Aorta (tissue), 5 donors: ENCODE results near the gene LXN. TPM values are rescaled to one million over a fixed set of nuclear protein-coding genes. Genes with fewer than 3 reads are reported as not detected.

ENCODE experiments used
- ATAC-seq: fragments of 200-7000 bp; cut with Tn5 transposase; one replicate; pipeline ENCODE4 v1.9.1; 2022; ENCODE audit warnings: moderate library complexity; ENCODE audit not compliant: low FRiP score
- DNase-seq, 2 donors: peaks; one replicate each; pipeline ENCODE4 v3.0.0-alpha.2; 2020
- H3K27ac ChIP-seq, 2 donors: one replicate each; pipeline ENCODE4 v1.5.1; 2013; ENCODE audit warnings: low read length in 2 of 2, mild to moderate bottlenecking in 2 of 2, moderate library complexity in 2 of 2, control low read depth in 1 of 2, inconsistent platforms in 1 of 2, low read depth in 1 of 2
- H3K27me3 ChIP-seq, 2 donors: one replicate each; pipeline ENCODE4 v1.6.1; 2013; ENCODE audit warnings: control low read depth in 1 of 2, low read length in 1 of 2, mild to moderate bottlenecking in 1 of 2, moderate library complexity in 1 of 2; ENCODE audit not compliant: insufficient read depth in 2 of 2, control insufficient read depth in 1 of 2
- H3K36me3 ChIP-seq, 2 donors: one replicate each; pipeline ENCODE4 v1.6.1; 2013; ENCODE audit warnings: control low read depth in 1 of 2, low read length in 1 of 2, mild to moderate bottlenecking in 1 of 2; ENCODE audit not compliant: insufficient read depth in 2 of 2, control insufficient read depth in 1 of 2
- H3K4me1 ChIP-seq, 2 donors: one replicate each; pipeline ENCODE4 v1.6.1; 2013; ENCODE audit warnings: low read length in 2 of 2, control low read depth in 1 of 2, mild to moderate bottlenecking in 1 of 2, moderate library complexity in 1 of 2; ENCODE audit not compliant: insufficient read depth in 2 of 2, control insufficient read depth in 1 of 2
- H3K4me3 ChIP-seq, 2 donors: one replicate each; pipeline ENCODE4 v1.5.1; 2013; ENCODE audit warnings: low read length in 2 of 2, control low read depth in 1 of 2, mild to moderate bottlenecking in 1 of 2
- H3K9me3 ChIP-seq: one replicate; pipeline ENCODE4 v1.6.1; 2013; ENCODE audit warnings: mild to moderate bottlenecking, low read length; ENCODE audit not compliant: control insufficient read depth
- WGBS, 2 donors: extraction: QIAGEN DNeasy Blood & Tissue Kit; methylation state at CpG; one replicate each; pipeline ENCODE4 v1.1.7; 2013; 5-methylcytosine and 5-hydroxymethylcytosine counted together
- intact Hi-C, 2 donors: fragments of 100-400 bp; cut with DNase I; formaldehyde crosslinking; loops; one replicate each; pipeline versions ENCODE4 v1.14.2 to v1.15.0; 2022
- long read RNA-seq, 2 donors: library from polyadenylated mRNA; unstranded; transcript quantifications; one replicate each; pipeline ENCODE4 v2.0.0, GENCODE V29; 2020 to 2021
- polyA plus RNA-seq, 2 donors: library from polyadenylated mRNA; stranded (reverse); fragments of 200-250 nt; gene quantifications; one replicate each; pipeline ENCODE4 v1.2.3, GENCODE V29; 2013
- total RNA-seq, 2 donors: library from RNA; stranded (reverse); fragmentation: NEBNext Ultra II Directional; extraction: Animal tissue kit (Norgen Biotek cat#: 25700); gene quantifications; one replicate each; pipeline ENCODE4 v1.2.1, GENCODE V29; 2021
- donor health status: healthy with polysubstance abuse.
- donor health status: Bipolar disorder and iron deficiency.
- donor health status: DM: no; HTN: no; CAD: no.
- donor health status: DM: no; HTN: no; CAD: no.
- donor health status: DM: yes; HTN: yes; CAD: no.

Gene LXN, protein sequence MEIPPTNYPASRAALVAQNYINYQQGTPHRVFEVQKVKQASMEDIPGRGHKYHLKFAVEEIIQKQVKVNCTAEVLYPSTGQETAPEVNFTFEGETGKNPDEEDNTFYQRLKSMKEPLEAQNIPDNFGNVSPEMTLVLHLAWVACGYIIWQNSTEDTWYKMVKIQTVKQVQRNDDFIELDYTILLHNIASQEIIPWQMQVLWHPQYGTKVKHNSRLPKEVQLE
- total RNA-seq, result 10 to 100 TPM; 37.8 to 78.1 TPM
- polyA plus RNA-seq, result 10 to 100 TPM; 14.1 to 39.8 TPM
- long read RNA-seq, donor 1, transcript LXN-201 (6 exons, 1,116 nt), result major isoform, 45 of 54 reads
- long read RNA-seq, donor 1, partial matches to known transcripts, result 2 of 54 reads
- long read RNA-seq, donor 1, other reads (novel, unspliced or antisense), result 7 of 54 reads
- long read RNA-seq, donor 2, transcript LXN-201 (6 exons, 1,116 nt), result major isoform, 28 of 40 reads
- long read RNA-seq, donor 2, partial matches to known transcripts, result 0 of 40 reads
- long read RNA-seq, donor 2, other reads (novel, unspliced or antisense), result 12 of 40 reads

DNA sequence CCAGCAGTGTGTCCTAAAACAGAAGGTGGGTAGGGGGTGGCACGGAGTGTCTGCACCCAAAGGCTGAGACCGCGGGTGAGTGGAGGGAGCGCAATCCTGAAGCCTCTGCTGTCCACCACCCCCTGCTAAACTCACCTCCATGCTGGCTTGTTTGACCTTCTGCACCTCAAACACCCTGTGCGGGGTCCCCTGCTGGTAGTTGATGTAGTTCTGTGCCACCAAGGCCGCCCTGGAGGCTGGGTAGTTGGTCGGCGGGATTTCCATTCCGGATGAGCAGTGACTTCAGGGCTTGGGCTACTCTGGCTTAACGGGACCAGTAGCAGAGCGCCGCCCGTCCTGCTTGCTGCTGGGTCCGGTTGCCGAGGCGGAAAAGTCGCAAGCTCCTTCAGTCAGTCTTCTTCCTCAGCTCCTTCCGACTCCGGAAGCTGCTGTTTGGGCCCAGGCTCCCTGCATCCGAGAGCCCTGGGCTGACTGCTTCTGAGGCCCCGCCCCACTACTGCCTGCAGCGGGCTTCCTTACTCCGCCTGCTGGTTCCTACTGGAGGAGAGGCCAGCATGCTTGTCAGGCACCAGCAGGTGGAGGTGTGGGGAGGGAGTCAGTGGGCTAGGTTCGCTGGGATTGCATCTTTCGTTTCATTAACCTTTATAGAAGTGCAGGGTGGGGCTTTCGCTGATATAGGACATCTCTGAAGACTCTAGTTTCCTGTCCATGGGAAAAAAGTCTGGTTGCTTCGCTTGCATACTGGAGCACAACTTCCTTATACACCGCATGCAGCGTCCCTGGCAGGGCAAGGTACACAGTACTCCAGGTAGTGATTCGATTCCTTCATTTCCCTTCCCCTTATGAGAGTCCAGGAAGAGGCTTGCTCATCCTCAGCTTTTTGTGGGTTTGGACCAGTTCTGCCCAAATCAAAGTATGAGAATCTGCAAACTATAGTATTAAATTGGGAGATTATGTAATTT is at the start of gene LXN:
TSS of gene LXN (minus strand) at position 434 of the 962 bp plus-strand sequence. CDS start at position 264, 170 bp downstream.
- DNase-seq (peak; percentile 89 to 91), ATAC-seq (peak; percentile 96)
- H3K4me3 ChIP-seq, result no peak within 1 kb of the TSS
- 39 to 44% methylated on average over 30 of the region's 30 CpGs for WGBS, 2 donors
- no peaks in the 10 kb centered on the region for H3K4me1 ChIP-seq
- intact Hi-C loops, result no loop called here
- H3K27me3 ChIP-seq, result no peaks in the 10 kb centered on the region
- peaks cover 0 to under 1% of the 10 kb centered on the region in 2 donors for H3K36me3 ChIP-seq
- H3K9me3 ChIP-seq, result no peaks in the 10 kb centered on the region
- no peak within 1 kb of the TSS for H3K27ac ChIP-seq

DNA sequence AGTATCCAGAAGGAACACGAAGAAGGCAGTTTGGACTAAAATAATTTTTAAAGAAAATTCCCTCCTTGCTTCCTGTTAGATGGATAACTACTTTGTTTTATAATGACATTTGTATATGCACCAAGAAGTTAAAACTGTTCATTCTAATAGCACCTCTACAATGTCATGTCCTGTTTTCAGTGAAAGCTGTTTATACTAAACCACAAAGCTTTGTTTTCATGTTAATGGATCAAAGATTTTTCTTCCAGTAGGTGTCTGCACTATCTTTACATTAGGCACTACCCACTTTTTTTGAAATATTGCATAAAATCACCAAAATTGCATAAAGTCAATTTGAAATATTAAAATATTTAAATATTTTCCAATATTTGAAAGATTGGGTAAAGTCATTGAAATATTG is 49.7 kb upstream of the LXN start:
- intact Hi-C loops, result no loop called here
- H3K27me3 ChIP-seq, result no peaks in the 10 kb centered on the region
- H3K4me1 ChIP-seq, result peaks cover 4 to 11% of the 10 kb centered on the region in 2 donors
- no peak overlapping the region for H3K27ac ChIP-seq
- no peak for DNase-seq
- no peak for ATAC-seq
- H3K4me3 ChIP-seq, result no peak overlapping the region
- 78 to 93% methylated on average over 1 of the region's 1 CpG for WGBS, 2 donors
- no peaks in the 10 kb centered on the region for H3K9me3 ChIP-seq
- no peaks in the 10 kb centered on the region for H3K36me3 ChIP-seq

DNA sequence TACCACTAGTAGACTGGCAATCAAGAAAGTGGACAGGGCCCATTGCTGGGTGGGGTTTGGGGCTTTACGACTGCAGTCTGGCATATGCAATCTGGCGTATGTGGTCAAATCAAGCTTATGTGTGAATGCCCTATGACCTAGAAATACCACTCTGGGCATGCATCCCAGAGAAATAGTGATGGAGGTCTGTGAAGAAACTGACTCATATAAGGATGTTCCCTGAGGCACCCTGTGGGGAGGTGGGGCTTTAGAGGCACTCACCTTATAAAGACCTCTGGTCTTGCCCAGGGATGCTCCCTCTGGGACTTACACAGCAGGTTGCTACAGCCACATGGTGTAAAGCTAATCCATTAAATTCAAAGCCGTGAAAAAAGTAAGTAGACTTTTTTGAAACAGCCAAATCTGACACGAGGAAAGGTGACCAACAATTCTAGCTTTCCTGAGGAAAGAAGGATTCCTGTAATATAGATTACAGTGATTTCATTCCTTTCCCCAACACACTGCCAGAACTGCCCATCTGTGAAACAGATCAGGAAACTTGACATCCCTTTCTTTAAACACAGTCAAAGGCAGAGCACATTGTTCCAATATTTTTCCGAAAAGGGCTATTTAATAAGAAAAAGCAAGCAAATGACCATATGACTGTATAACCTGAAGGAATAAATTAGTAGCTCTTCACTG is 46.2 kb upstream of the LXN start:
- no peak overlapping the region for H3K27ac ChIP-seq
- ATAC-seq (no peak), DNase-seq (no peak)
- H3K36me3 ChIP-seq, result no peaks in the 10 kb centered on the region
- intact Hi-C loops, result no loop called here
- no peaks in the 10 kb centered on the region for H3K9me3 ChIP-seq
- WGBS, 2 donors, result 77 to 80% methylated on average over 5 of the region's 5 CpGs
- peaks cover 0 to 11% of the 10 kb centered on the region in 2 donors for H3K4me1 ChIP-seq
- no peaks in the 10 kb centered on the region for H3K27me3 ChIP-seq
- H3K4me3 ChIP-seq, result no peak overlapping the region

DNA sequence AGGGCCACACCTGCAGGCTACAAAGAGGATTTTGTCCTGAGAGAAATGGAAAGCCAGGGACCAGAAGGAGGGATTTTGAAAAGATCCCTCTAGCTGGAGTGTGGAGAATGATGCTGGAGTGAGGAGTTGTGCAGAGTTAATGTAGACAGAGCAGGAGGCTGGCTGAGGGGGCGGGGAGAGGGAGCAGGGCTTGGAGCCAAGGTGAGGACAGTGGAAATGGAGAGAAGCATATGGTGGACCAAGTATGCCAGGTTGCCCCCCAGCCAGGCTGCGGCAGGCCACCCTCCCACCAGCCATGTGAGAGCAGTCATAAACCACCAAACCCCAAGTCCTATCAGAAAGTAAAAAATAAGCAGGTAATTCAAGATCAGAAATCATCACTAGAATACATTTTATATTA is 45.1 kb upstream of the LXN start:
- 94 to 100% methylated on average over 2 of the region's 2 CpGs for WGBS, 2 donors
- intact Hi-C loops, result no loop called here
- DNase-seq (no peak), ATAC-seq (no peak)
- no peak overlapping the region for H3K4me3 ChIP-seq
- no peaks in the 10 kb centered on the region for H3K27me3 ChIP-seq
- no peaks in the 10 kb centered on the region for H3K36me3 ChIP-seq
- H3K9me3 ChIP-seq, result no peaks in the 10 kb centered on the region
- peaks cover 0 to 6% of the 10 kb centered on the region in 2 donors for H3K4me1 ChIP-seq
- no peak overlapping the region for H3K27ac ChIP-seq

DNA sequence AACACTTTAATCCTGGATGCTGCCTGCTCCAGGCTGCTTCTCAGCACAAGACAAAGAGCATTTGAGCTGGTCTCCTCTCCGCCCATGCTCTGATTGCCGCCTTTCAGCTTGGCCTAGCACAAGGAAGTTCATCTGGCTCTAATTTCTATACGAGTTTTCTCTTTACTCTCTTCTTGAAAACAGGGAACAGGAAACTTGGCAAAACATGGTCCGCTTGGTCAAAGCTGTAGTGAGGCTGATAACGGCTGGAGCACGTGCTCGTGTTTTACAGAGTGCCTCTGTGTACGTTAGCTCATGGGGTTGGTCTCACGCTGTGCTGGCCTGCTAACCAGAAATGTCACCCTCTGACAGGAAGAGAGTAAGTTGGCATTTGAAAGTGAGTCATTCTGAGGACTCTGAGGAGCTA is 40.6 kb upstream of the LXN start:
- WGBS, 2 donors, result 16 to 33% methylated on average over 9 of the region's 9 CpGs
- intact Hi-C loops, result no loop called here
- peaks cover 0 to 3% of the 10 kb centered on the region in 2 donors for H3K4me1 ChIP-seq
- no peak overlapping the region for H3K4me3 ChIP-seq
- no peaks in the 10 kb centered on the region for H3K27me3 ChIP-seq
- ATAC-seq (peak; percentile 78), DNase-seq (peak in 1 of 2 donors; percentile 81)
- H3K27ac ChIP-seq, result no peak overlapping the region
- no peaks in the 10 kb centered on the region for H3K9me3 ChIP-seq
- H3K36me3 ChIP-seq, result peaks cover under 1 to 2% of the 10 kb centered on the region in 2 donors

DNA sequence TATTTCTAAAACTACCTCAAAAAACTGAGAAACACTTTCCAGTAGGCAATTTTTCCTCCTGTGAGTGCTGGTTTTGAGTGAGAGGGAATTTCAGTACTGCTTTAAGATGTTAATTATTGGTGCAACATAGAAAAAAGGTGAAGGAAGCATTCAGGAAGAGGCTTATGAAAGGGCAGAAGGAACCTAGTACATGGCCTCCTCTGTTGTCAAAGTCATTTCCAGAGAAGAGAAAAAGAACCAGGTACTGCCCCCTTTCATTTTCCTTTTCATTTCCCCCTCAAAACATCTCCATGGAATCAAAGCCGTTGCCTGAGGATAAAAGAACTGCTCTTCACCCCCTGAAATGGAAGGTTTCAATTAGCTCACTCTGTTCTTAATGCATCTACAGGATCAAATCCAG is 40.0 kb upstream of the LXN start:
- Histone ChIP-seq H3K36me3 (peaks cover 2% of the 10 kb centered on the region in 2 donors), H3K27me3 (no peaks in the 10 kb centered on the region), H3K27ac (no peak overlapping the region), H3K4me3 (no peak overlapping the region), H3K4me1 (peaks cover 0 to 3% of the 10 kb centered on the region in 2 donors), H3K9me3 (no peaks in the 10 kb centered on the region)
- no peak for DNase-seq
- ATAC-seq, result no peak
- WGBS, 2 donors, result 90 to 92% methylated on average over 1 of the region's 1 CpG
- intact Hi-C loops, result no loop called here

DNA sequence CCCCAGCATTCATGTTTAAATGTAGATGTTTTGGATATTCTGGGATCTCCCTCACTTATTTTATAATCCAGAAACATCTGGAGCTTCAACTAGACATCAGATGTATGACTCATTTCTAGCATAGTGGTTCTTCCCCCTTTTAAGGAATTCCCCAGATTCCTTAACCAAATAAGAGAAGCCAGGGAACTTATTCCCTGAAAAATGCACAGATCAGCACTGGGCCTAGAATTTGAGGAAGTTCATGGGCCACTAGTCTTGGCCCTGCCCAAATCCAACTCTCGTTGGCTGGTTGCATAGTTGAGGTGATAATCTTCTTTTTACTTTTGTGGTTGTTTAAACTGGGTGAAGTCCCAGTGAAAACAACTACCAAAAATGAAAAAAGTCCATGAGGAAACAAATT is 39.4 kb upstream of the LXN start:
- Histone ChIP-seq H3K9me3 (no peaks in the 10 kb centered on the region), H3K4me3 (no peak overlapping the region), H3K36me3 (peaks cover 2% of the 10 kb centered on the region in 2 donors), H3K4me1 (peaks cover 0 to 3% of the 10 kb centered on the region in 2 donors), H3K27ac (no peak overlapping the region), H3K27me3 (no peaks in the 10 kb centered on the region)
- DNase-seq (no peak), ATAC-seq (peak; percentile 47)
- intact Hi-C loops, result no loop called here
- WGBS, 2 donors, result 3 to 4% methylated on average over 1 of the region's 1 CpG

DNA sequence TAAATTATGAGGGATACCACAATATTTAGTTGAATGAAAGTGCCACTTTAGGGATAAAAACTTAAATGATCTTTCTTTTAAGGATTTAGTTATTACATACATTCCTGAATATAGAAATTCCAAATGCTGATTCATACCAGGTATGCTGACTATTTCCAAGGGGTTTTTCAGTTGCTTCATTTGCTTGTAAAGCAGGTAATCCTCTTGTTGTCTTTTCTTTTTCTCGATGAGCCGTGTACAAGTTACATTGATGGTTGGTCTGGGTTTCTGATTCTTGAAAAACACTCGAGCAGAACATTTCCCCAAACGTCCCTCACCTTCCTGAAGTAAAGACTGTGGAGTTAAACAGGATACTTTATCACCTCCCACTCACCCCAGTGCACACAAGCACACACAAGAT is 38.2 kb upstream of the LXN start:
- intact Hi-C loops, result no loop called here
- Histone ChIP-seq H3K36me3 (peaks cover 2% of the 10 kb centered on the region in 2 donors), H3K27me3 (no peaks in the 10 kb centered on the region), H3K27ac (no peak overlapping the region), H3K4me1 (peaks cover 0 to 3% of the 10 kb centered on the region in 2 donors), H3K9me3 (no peaks in the 10 kb centered on the region), H3K4me3 (no peak overlapping the region)
- ATAC-seq (no peak), DNase-seq (no peak)
- 91 to 93% methylated on average over 4 of the region's 4 CpGs for whole genome bisulfite sequencing, 2 donors
